Endodermal cell (in vitro differentiated cells): ENCODE measurements around the gene WWP2. TPM values are rescaled to one million over a fixed set of nuclear protein-coding genes. Genes with fewer than 3 reads are reported as not detected.

Experiments used
- DNase-seq: peaks from one replicate; pipeline ENCODE4 v3.0.0-alpha.2; 2017
- H3K27ac ChIP-seq: 2 replicates; pipeline ENCODE4 v1.5.1; 2013; ENCODE audit warnings: mild to moderate bottlenecking, low read depth, low read length, moderate library complexity
- H3K27me3 ChIP-seq: 2 replicates; pipeline ENCODE4 v1.6.1; 2013; ENCODE audit warnings: mild to moderate bottlenecking, low read length, moderate library complexity; ENCODE audit not compliant: insufficient read depth, control insufficient read depth, poor library complexity, severe bottlenecking
- H3K36me3 ChIP-seq: 2 replicates; pipeline ENCODE4 v1.7.0; 2013; ENCODE audit warnings: mild to moderate bottlenecking, low read length, moderate library complexity; ENCODE audit not compliant: control insufficient read depth, insufficient read depth
- H3K4me1 ChIP-seq: one replicate; pipeline ENCODE4 v1.7.0; 2013; ENCODE audit warnings: low read length; ENCODE audit not compliant: control insufficient read depth, insufficient read depth
- H3K4me3 ChIP-seq: 2 replicates; pipeline ENCODE4 v1.5.1; 2013; ENCODE audit warnings: mild to moderate bottlenecking, low read length, moderate library complexity
- H3K9ac ChIP-seq: 2 replicates; pipeline ENCODE4 v1.6.1; 2013; ENCODE audit warnings: mild to moderate bottlenecking, low read length, moderate library complexity; ENCODE audit not compliant: poor library complexity, severe bottlenecking; ENCODE audit errors: extremely low read depth
- H3K9me3 ChIP-seq: 2 replicates; pipeline ENCODE4 v1.6.1; 2013; ENCODE audit warnings: mild to moderate bottlenecking, low read length, moderate library complexity; ENCODE audit not compliant: control insufficient read depth
- H3K27ac Mint-ChIP-seq: 2 replicates; pipeline ENCODE4 v1.8.0; 2020; ENCODE audit warnings: mixed read lengths
- H3K27me3 Mint-ChIP-seq: 2 replicates; pipeline ENCODE4 v1.8.0; 2021; ENCODE audit warnings: mild to moderate bottlenecking, mixed read lengths; ENCODE audit not compliant: insufficient read depth
- H3K36me3 Mint-ChIP-seq: 2 replicates; pipeline ENCODE4 v1.8.0; 2020; ENCODE audit warnings: low read depth, mixed read lengths
- H3K4me1 Mint-ChIP-seq: 2 replicates; pipeline ENCODE4 v1.8.0; 2020; ENCODE audit warnings: mixed read lengths
- H3K4me3 Mint-ChIP-seq: 2 replicates; pipeline ENCODE4 v1.8.0; 2020; ENCODE audit warnings: mild to moderate bottlenecking, moderate library complexity, mixed read lengths
- H3K9me3 Mint-ChIP-seq: 2 replicates; pipeline ENCODE4 v1.8.0; 2020; ENCODE audit warnings: mild to moderate bottlenecking, mixed read lengths
- CTCF ChIP-seq: fragments of 200-600 bp; sonication (generic); conservative IDR thresholded peaks from 2 replicates; pipeline ENCODE4 v1.5.0; 2021; ENCODE audit warnings: antibody characterized with exemption, mild to moderate bottlenecking
- WGBS, 2 experiments: methylation state at CpG; one replicate each; pipeline versions ENCODE4 v1.1.5 to v1.1.7; 2013; ENCODE audit warnings: missing lambda C conversion rate in 2 of 2, mixed read lengths in 1 of 2; ENCODE audit not compliant: insufficient coverage in 1 of 2, insufficient read length in 1 of 2; 5-methylcytosine and 5-hydroxymethylcytosine counted together
- total RNA-seq, 2 donors: library from RNA; stranded (reverse); fragmentation: NEBNext Ultra II Directional in 1 of 2; extraction: Animal tissue kit (Norgen Biotek cat#: 25700) in 1 of 2; gene quantifications; 2 replicates in 1 of 2; 3 replicates in 1 of 2; pipeline ENCODE4 v1.2.1, GENCODE V29; 2021

WWP2 gene
- total RNA-seq, 2 donors from 2014 or later, result 42.3 to 50.0 TPM

DNA sequence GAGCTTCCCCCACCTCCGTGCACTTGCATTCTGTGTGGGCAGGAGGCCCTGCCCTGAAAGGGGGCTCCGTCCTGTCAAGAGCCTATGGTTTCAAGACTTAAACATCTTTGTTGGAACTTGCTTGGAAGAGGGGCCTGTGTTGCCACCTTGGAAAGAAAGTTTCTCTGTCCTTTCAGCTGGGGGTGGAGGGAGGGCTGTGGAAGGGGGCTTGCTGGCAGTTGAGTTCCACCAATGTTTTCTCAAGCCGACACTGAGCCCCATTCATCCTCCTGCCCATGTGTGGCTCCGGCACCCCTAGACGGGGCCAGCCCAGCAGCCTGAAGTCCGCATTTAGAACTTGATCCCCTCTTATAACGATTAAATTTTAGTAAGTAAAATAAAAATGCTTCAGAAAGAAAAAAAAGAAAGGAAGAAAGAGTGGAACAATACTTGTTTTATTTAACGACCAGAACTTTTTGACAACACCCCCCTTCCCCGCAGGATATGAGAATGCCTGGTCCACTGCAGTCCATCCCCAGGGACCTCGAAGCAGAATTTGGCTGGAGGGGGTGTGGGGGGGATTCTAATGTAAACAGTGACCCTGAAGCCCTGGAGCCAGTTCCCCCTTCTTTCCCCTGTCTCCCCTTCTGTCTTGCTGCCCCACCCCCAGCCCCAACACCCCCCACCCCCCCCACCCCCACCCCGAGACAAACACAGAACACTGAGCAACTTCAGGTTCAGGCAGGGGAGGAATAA, 162.1 kb downstream of the WWP2 start:
- Histone ChIP-seq H3K27ac (no peak overlapping the region), H3K9me3 (no peaks in the 10 kb centered on the region), H3K9ac (no peak overlapping the region), H3K4me3 (no peak overlapping the region), H3K27me3 (no peaks in the 10 kb centered on the region), H3K4me1 (no peaks in the 10 kb centered on the region), H3K36me3 (peaks cover 5% of the 10 kb centered on the region)
- Mint-ChIP-seq H3K27ac (peak overlapping the region; percentile 27), H3K9me3 (no peaks in the 10 kb centered on the region), H3K27me3 (no peaks in the 10 kb centered on the region), H3K4me1 (peaks cover 9% of the 10 kb centered on the region), H3K4me3 (no peak overlapping the region), H3K36me3 (peaks cover 25% of the 10 kb centered on the region)
- no peak for DNase-seq
- no peak for TF ChIP-seq CTCF
- 88 to 95% methylated on average over 5 to 9 of the region's 11 CpGs for WGBS, 2 experiments

- 95 to 100% methylated on average over 6 to 19 of the region's 19 CpGs for WGBS, 2 experiments
- Histone ChIP-seq H3K9me3 (no peaks in the 10 kb centered on the region), H3K27ac (no peak overlapping the region), H3K4me3 (no peak overlapping the region), H3K27me3 (no peaks in the 10 kb centered on the region), H3K4me1 (no peaks in the 10 kb centered on the region), H3K36me3 (peaks cover 10% of the 10 kb centered on the region), H3K9ac (no peak overlapping the region)
- no peak overlapping the region for H3K27ac Mint-ChIP-seq
- no peak for TF ChIP-seq CTCF
- H3K9me3 Mint-ChIP-seq, result no peaks in the 10 kb centered on the region
- H3K27me3 Mint-ChIP-seq, result no peaks in the 10 kb centered on the region
- H3K36me3 Mint-ChIP-seq, result peaks cover 23% of the 10 kb centered on the region
- peaks cover 9% of the 10 kb centered on the region for H3K4me1 Mint-ChIP-seq
- H3K4me3 Mint-ChIP-seq, result no peak overlapping the region
- DNase-seq, result no peak
These were observed 162.7 kb downstream of the WWP2 start for GRCh38 chr16:69924777-69925191.

DNA sequence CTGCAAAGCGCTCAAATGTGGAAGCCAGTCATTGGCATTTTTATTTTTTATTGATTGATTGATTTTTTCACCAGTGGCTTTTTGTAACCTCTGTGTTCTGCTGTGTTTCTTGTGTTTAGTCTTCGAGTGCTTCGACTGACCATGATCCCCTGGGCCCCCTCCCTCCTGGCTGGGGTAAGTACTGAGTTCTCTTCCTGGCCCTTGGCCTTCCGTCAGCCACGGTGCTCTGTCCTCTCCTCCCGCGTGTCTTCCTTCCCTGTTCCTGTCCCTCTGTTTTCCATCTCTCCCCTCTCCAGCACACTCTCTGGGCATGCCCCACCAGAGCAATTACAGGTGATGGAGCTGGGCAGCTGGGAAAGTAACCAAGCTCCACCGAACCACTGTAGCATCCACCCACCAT, 163.2 kb downstream of the WWP2 start:
- H3K4me3 ChIP-seq, result no peak overlapping the region
- no peaks in the 10 kb centered on the region for H3K4me1 ChIP-seq
- no peaks in the 10 kb centered on the region for H3K27me3 ChIP-seq
- DNase-seq, result no peak
- no peaks in the 10 kb centered on the region for H3K27me3 Mint-ChIP-seq
- H3K27ac ChIP-seq, result no peak overlapping the region
- H3K9me3 Mint-ChIP-seq, result no peaks in the 10 kb centered on the region
- TF ChIP-seq CTCF, result no peak
- H3K36me3 ChIP-seq, result peaks cover 14% of the 10 kb centered on the region
- no peaks in the 10 kb centered on the region for H3K9me3 ChIP-seq
- no peak overlapping the region for H3K9ac ChIP-seq
- H3K4me3 Mint-ChIP-seq, result no peak overlapping the region
- WGBS, 2 experiments, result 83 to 89% methylated on average over 3 to 8 of the region's 8 CpGs
- peaks cover 22% of the 10 kb centered on the region for H3K36me3 Mint-ChIP-seq
- peaks cover 9% of the 10 kb centered on the region for H3K4me1 Mint-ChIP-seq
- no peak overlapping the region for H3K27ac Mint-ChIP-seq
